ENCODE measurements around the gene ATP6V1A.

The ATP6V1A gene

DNA sequence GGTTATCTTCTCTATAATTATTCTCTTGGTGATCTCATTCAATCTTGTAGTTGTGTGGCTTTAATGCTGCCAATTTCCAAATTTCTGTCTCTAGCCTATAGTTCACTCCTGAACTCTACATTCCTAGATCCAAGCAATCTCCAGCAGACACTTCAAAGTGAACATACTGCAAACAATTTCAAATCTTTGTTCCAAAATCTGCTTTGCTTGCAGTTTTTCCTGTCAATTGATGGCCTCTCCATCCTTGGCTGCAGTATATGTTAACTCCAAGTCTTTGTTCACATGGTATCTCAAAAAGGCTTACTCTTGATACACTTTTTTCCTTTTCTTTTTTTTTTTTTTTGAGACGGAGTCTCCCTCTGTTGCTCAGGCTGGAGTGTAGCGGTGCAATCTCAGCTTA is 18.2 kb upstream of the ATP6V1A start:
- H3K4me2 ChIP-seq = no peak overlapping the region
- no peak overlapping the region for H3K4me3 ChIP-seq (IDR thresholded peaks at IDR 0.05; ENCODE audit: insufficient read depth, low read depth, low read length)
- no peak overlapping the region for H3K27ac ChIP-seq
- no peaks in the 10 kb centered on the region for H3K4me1 ChIP-seq (ENCODE audit: low read depth, poor library complexity, severe bottlenecking)
- no peak overlapping the region for H3K9ac ChIP-seq
- H3K27me3 ChIP-seq (ENCODE audit: insufficient read depth, low read depth) = no peaks in the 10 kb centered on the region
- peaks cover 86% of the 10 kb centered on the region for H3K79me2 ChIP-seq (ENCODE audit: insufficient read depth, low read depth)
- TF ChIP-seq CTCF (conservative IDR thresholded peaks at IDR 0.05; ENCODE audit: low read depth, low read length) = no peak
- no peak overlapping the region for H2AFZ ChIP-seq (ENCODE audit: low read depth)
- H4K20me1 ChIP-seq (ENCODE audit: insufficient read depth) = peaks cover 51% of the 10 kb centered on the region; the same call in 1 of the 2 replicates
- peaks cover 3% of the 10 kb centered on the region; the same call in 1 of the 2 replicates for H3K36me3 ChIP-seq (ENCODE audit: insufficient read depth)

- Histone ChIP-seq H3K27ac (no peak overlapping the region), H2AFZ (ENCODE audit: low read depth) (no peak overlapping the region), H3K36me3 (ENCODE audit: insufficient read depth) (peaks cover 3% of the 10 kb centered on the region; the same call in 1 of the 2 replicates), H3K9ac (no peak overlapping the region), H3K4me3 (IDR thresholded peaks at IDR 0.05; ENCODE audit: insufficient read depth, low read depth, low read length) (no peak overlapping the region), H3K79me2 (ENCODE audit: insufficient read depth, low read depth) (peaks cover 96% of the 10 kb centered on the region), H4K20me1 (ENCODE audit: insufficient read depth) (peaks cover 62% of the 10 kb centered on the region), H3K4me2 (no peak overlapping the region), H3K4me1 (ENCODE audit: low read depth, poor library complexity, severe bottlenecking) (no peaks in the 10 kb centered on the region), H3K27me3 (ENCODE audit: insufficient read depth, low read depth) (no peaks in the 10 kb centered on the region)
- no peak for TF ChIP-seq CTCF (conservative IDR thresholded peaks at IDR 0.05; ENCODE audit: low read depth, low read length)
Measured at GRCh38 chr3:113730550-113730949, 16.3 kb upstream of the ATP6V1A start.

- H3K36me3 ChIP-seq (ENCODE audit: insufficient read depth) = peaks cover 3% of the 10 kb centered on the region; the same call in 1 of the 2 replicates
- no peak overlapping the region for H3K4me2 ChIP-seq
- peaks cover 73% of the 10 kb centered on the region for H4K20me1 ChIP-seq (ENCODE audit: insufficient read depth)
- no peak overlapping the region for H3K27ac ChIP-seq
- no peak for TF ChIP-seq CTCF (conservative IDR thresholded peaks at IDR 0.05; ENCODE audit: low read depth, low read length)
- H3K4me1 ChIP-seq (ENCODE audit: low read depth, poor library complexity, severe bottlenecking) = peaks cover 2% of the 10 kb centered on the region
- H3K9ac ChIP-seq = no peak overlapping the region
- H3K4me3 ChIP-seq (IDR thresholded peaks at IDR 0.05; ENCODE audit: insufficient read depth, low read depth, low read length) = no peak overlapping the region
- H3K79me2 ChIP-seq (ENCODE audit: insufficient read depth, low read depth) = peaks cover 97% of the 10 kb centered on the region
- no peak overlapping the region for H2AFZ ChIP-seq (ENCODE audit: low read depth)
- H3K27me3 ChIP-seq (ENCODE audit: insufficient read depth, low read depth) = no peaks in the 10 kb centered on the region
Measured at GRCh38 chr3:113731694-113732093, 15.1 kb upstream of the ATP6V1A start.

DNA sequence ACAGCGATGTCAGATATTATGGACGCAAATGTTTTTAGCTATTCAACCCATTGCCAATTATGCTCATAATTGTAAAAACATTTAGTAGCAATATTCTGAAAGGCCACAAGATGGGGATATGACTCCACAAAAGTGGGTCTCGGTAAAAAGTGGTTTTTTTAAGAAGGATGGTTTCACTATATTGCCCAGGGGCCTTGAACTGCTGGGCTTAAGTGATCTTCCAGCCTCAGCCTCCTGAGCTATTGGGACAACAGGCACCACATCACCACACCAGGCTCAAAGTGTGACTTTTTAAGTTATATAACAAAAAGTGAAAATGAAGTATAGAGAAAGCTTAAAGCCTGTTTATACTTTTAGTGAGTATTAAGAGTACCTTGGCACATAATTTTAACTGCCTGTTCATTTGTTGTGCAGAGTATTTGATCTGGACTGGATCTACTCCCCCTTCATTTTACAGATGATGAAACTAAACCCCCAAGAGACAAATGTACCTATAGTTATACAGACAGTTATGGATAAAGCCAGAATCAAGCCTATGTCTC is 10.2 kb upstream of the ATP6V1A start:
- TF ChIP-seq CTCF (conservative IDR thresholded peaks at IDR 0.05; ENCODE audit: low read depth, low read length) = peak; percentile 83
- Histone ChIP-seq H3K4me3 (IDR thresholded peaks at IDR 0.05; ENCODE audit: insufficient read depth, low read depth, low read length) (no peak overlapping the region), H3K4me1 (ENCODE audit: low read depth, poor library complexity, severe bottlenecking) (peaks cover 51% of the 10 kb centered on the region), H4K20me1 (ENCODE audit: insufficient read depth) (peaks cover 95% of the 10 kb centered on the region), H3K4me2 (peak overlapping the region; percentile 30), H3K9ac (no peak overlapping the region), H3K27me3 (ENCODE audit: insufficient read depth, low read depth) (no peaks in the 10 kb centered on the region), H3K27ac (peak overlapping the region; percentile 26; the same call in 1 of the 2 replicates), H2AFZ (ENCODE audit: low read depth) (no peak overlapping the region), H3K79me2 (ENCODE audit: insufficient read depth, low read depth) (peaks cover 98% of the 10 kb centered on the region), H3K36me3 (ENCODE audit: insufficient read depth) (no peaks in the 10 kb centered on the region)

Data from KMS-11 (cell line).